HL-60 (cell line): ENCODE results near the gene SRPRA.

Experiments
- DNase-seq, 2 experiments: peaks; one replicate each; pipeline ENCODE4 v3.0.0-alpha.2; 2010 to 2020; ENCODE audit warnings: low read depth in 1 of 2, low spot score in 1 of 2
- H3K27ac ChIP-seq: fragments of 250-450 bp; sonication (Bioruptor Pico); replicated peaks from 2 replicates; pipeline ENCODE4 v1.5.1; 2020; ENCODE audit warnings: mild to moderate bottlenecking, moderate library complexity
- H3K27me3 ChIP-seq: fragments of 250-450 bp; sonication (Bioruptor Pico); 2 replicates; pipeline ENCODE4 v1.5.1; 2021; ENCODE audit warnings: mild to moderate bottlenecking, moderate library complexity; ENCODE audit not compliant: insufficient read depth, poor library complexity, severe bottlenecking
- H3K4me3 ChIP-seq: replicated peaks from 2 replicates; pipeline ENCODE4 v1.5.1; 2011; ENCODE audit warnings: mild to moderate bottlenecking, control low read depth, low read length; ENCODE audit not compliant: insufficient read depth
- GABPA ChIP-seq: IDR thresholded peaks from 2 replicates; pipeline ENCODE4 v1.6.1; 2012; ENCODE audit warnings: low read depth
- POLR2AphosphoS5 ChIP-seq: IDR thresholded peaks from 2 replicates; pipeline ENCODE4 v1.6.1; 2012; ENCODE audit warnings: low read depth
- SPI1 ChIP-seq: IDR thresholded peaks from 2 replicates; pipeline ENCODE4 v1.6.1; 2012; ENCODE audit warnings: low read depth, mild to moderate bottlenecking, borderline replicate concordance
- TF ChIP-seq, protein P1 (sequence below): IDR thresholded peaks from 2 replicates; pipeline ENCODE4 v1.6.1; 2012; ENCODE audit warnings: low read depth; ENCODE audit not compliant: insufficient replicate concordance
- TF ChIP-seq, protein P2 (sequence below): IDR thresholded peaks from one replicate; pipeline ENCODE4 v1.5.1; 2011; ENCODE audit warnings: low read length, control low read depth, inconsistent platforms; ENCODE audit not compliant: insufficient read depth

Gene SRPRA

DNA sequence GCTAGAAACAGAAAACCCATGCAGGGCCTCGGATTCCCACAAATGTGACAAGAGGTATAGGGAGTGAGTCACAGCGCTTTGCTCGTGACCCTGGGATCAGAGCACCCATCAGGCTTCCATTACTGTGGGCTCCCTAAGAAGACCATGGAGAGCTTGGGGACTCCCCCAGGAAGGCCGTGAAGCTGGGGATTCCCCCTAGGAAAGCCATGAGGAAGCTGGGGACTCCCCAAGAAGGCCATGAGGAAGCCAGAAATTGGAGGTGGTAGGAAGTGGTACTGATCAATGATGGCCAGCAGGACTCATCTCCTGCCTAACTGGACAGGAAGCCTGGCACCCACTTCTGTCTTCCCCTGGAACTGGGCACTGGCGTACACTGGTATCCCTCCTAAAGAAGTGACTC lies 25.0 kb upstream of the SRPRA start:
- H3K4me3 ChIP-seq: no peak overlapping the region
- no peak overlapping the region for H3K27ac ChIP-seq
- H3K27me3 ChIP-seq: no peaks in the 10 kb centered on the region
- DNase-seq: no peak
- TF ChIP-seq, protein P1, sequence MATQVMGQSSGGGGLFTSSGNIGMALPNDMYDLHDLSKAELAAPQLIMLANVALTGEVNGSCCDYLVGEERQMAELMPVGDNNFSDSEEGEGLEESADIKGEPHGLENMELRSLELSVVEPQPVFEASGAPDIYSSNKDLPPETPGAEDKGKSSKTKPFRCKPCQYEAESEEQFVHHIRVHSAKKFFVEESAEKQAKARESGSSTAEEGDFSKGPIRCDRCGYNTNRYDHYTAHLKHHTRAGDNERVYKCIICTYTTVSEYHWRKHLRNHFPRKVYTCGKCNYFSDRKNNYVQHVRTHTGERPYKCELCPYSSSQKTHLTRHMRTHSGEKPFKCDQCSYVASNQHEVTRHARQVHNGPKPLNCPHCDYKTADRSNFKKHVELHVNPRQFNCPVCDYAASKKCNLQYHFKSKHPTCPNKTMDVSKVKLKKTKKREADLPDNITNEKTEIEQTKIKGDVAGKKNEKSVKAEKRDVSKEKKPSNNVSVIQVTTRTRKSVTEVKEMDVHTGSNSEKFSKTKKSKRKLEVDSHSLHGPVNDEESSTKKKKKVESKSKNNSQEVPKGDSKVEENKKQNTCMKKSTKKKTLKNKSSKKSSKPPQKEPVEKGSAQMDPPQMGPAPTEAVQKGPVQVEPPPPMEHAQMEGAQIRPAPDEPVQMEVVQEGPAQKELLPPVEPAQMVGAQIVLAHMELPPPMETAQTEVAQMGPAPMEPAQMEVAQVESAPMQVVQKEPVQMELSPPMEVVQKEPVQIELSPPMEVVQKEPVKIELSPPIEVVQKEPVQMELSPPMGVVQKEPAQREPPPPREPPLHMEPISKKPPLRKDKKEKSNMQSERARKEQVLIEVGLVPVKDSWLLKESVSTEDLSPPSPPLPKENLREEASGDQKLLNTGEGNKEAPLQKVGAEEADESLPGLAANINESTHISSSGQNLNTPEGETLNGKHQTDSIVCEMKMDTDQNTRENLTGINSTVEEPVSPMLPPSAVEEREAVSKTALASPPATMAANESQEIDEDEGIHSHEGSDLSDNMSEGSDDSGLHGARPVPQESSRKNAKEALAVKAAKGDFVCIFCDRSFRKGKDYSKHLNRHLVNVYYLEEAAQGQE: no peak
- TF ChIP-seq SPI1 (no peak), POLR2AphosphoS5 (no peak)
- TF ChIP-seq, protein P2, sequence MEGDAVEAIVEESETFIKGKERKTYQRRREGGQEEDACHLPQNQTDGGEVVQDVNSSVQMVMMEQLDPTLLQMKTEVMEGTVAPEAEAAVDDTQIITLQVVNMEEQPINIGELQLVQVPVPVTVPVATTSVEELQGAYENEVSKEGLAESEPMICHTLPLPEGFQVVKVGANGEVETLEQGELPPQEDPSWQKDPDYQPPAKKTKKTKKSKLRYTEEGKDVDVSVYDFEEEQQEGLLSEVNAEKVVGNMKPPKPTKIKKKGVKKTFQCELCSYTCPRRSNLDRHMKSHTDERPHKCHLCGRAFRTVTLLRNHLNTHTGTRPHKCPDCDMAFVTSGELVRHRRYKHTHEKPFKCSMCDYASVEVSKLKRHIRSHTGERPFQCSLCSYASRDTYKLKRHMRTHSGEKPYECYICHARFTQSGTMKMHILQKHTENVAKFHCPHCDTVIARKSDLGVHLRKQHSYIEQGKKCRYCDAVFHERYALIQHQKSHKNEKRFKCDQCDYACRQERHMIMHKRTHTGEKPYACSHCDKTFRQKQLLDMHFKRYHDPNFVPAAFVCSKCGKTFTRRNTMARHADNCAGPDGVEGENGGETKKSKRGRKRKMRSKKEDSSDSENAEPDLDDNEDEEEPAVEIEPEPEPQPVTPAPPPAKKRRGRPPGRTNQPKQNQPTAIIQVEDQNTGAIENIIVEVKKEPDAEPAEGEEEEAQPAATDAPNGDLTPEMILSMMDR: no peak

DNA sequence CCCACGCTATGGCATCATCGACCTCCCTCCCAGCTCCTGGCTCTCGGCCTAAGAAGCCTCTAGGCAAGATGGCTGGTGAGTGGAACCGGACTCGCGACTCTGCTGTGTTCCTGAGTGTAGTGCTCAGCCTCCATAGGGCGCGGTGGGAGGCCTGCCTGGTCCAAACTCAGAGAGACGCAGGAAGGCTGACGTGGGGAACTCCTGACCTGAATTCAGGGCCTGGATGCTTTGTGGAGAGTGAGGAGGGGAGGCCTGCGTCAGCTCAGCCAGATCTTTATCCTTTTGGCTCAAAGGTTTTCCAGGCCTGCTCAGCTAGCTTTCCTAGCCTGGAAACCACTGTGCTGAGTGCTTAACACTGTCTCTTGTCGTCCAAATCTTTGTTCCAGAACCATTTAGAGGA lies 22.2 kb upstream of the SRPRA start:
- Histone ChIP-seq H3K4me3 (no peak overlapping the region), H3K27me3 (no peaks in the 10 kb centered on the region), H3K27ac (no peak overlapping the region)
- no peak for DNase-seq
- TF ChIP-seq SPI1 (no peak), GABPA (no peak), POLR2AphosphoS5 (no peak)
- TF ChIP-seq, protein P1: no peak
- TF ChIP-seq, protein P2: no peak

DNA sequence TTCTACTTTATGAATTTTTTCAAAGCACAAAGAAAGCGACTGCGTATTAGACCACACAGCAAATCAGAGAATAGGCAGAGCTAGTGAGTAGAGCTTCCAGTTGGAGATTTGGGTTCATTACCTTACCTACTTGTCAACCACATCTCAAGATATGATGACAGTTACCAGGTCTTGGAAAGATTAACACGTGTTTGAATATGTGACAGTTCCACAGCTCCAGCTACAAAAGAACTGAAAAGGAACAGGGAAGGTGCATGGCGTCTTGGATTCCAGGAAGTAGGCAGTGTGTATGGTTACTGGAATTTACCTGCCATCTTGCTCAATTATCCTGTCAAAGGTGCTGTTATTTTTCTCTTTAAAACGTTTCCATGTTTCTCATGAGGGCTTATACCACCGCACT lies 19.5 kb upstream of the SRPRA start:
- H3K27me3 ChIP-seq: no peaks in the 10 kb centered on the region
- DNase-seq: no peak
- TF ChIP-seq POLR2AphosphoS5 (no peak), GABPA (no peak), SPI1 (no peak)
- TF ChIP-seq, protein P2: no peak
- TF ChIP-seq, protein P1: no peak
- H3K27ac ChIP-seq: no peak overlapping the region
- no peak overlapping the region for H3K4me3 ChIP-seq
